IPS DF 4.7 (cell line): ENCODE measurements around the gene ATG13.
"Not testable (repeated sequence)": the region's sequence is repeated elsewhere in the genome, so short reads cannot be mapped to it uniquely, and the experiment has no call there.

Experiments used
- DNase-seq: peaks from one replicate; pipeline ENCODE4 v3.0.0-alpha.2; 2013; ENCODE audit warnings: low spot score; ENCODE audit errors: extremely low read depth

ATG13 gene

DNA sequence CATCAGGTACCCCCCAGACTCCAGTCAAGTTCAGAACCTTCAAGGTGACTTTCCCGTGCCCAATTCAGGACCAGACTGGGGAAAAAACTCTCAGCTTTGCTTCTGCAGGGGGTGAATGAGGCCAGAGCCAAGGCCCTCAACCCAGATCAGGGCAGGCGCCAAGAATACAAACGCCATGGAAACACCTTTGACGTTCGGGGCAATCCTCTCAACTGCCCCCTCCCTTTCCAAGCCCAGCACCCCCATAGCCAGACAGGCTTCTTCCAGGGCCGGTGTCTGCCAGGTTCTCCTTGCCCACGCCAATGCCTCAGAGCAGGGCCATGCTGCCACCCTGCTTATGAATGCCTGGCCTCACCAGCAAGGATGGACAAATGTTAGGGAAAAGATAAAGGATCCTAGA is 77.3 kb downstream of the ATG13 start:
- DNase-seq, result no peak

DNA sequence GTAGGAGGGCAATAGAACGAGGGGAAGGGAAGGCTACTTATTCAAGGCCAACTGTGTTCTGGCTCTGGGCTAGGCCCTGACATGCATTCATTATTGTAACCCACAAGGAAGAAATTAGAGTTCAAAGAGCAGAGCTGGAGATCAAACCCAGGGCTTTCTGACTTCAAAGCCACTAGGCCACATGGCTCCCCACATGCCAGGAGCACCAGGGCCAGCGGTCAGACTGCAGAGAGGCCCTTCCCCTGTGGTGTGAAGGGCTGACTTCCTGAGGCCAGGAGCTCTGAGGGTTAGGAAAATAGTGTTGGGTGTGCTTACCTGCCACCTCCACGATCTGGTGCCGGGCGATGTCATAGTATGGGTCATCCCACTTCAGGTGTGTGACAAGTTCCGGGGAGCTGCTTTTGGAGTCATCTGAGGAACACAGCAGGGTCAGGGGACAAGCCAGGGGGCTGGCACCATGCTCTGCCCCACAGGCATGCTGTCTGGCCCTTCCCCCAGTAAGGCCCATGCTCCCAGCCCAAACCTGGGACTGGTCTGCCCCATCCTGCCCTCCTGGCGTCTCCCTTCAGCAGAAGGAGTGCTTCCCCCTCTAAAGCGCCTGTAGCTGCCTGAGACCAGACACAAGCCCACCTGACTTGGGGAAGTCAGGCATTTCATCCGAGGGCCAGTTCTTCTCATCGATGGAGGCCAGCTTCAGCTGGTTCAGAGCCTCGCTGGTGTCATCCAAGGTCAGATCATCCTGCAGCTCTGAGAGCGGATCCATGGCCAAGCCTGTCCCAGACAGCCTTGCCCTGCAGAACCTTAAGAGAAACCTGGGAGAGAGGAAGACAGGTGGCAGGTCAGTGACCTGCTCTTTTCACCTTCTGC is 78.2 kb downstream of the ATG13 start:
- no peak for DNase-seq

DNA sequence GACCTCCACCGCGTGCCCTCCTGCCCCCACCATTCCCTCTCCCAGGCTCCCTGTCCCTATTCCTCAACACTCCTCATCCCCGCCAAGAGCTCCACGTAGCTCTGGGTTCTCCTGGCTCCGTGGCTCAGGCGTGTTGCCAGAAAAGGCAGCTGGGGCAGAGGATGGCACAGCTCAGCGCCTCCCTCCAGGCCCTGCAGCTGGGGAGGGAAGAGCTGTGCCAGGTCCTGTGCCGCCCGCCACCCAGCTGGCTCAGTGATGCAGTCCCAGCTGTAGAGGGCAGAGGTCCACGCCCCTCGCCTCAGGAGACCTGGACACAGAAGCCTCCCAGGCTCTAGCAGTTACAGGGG is 78.8 kb downstream of the ATG13 start:
- DNase-seq, result no peak

DNA sequence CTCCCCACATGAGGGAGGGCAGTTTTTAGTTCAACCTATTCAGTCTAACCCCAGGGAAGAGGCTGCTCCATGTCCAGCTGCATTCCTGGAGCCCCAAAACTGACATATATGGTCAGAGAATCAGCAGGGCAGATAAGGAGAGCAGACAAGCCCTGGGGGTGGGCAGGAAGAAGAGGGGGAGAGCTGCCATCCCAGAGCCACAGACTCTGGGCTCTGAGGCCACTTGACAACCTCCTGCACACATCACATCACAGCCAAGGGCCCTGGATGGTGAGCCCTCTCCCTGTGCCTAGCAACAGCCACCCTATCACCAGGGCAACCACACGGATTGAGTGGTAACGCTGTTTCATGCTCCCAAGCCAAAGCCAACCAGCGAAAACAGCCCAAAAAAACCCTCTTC is 80.0 kb downstream of the ATG13 start:
- no peak for DNase-seq

DNA sequence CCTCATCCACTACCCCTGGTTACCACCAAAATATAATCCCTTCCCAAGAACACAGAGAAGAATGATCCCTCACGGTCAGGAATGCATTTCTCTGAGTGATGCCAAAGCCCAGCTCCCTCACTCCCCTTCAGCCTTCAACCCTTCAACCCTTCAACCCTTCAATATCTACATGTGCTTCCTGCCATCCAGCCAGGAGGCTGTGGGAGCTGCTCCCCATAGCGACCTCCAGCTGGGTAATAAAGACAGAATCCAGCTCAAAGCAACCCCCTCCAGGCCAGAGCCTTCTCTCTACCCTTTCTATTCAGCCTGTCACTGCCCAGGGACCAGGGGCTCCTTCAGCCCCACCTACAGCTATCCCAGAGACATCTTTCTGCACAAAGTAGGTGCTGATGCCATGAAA is 80.4 kb downstream of the ATG13 start:
- no peak for DNase-seq

DNA sequence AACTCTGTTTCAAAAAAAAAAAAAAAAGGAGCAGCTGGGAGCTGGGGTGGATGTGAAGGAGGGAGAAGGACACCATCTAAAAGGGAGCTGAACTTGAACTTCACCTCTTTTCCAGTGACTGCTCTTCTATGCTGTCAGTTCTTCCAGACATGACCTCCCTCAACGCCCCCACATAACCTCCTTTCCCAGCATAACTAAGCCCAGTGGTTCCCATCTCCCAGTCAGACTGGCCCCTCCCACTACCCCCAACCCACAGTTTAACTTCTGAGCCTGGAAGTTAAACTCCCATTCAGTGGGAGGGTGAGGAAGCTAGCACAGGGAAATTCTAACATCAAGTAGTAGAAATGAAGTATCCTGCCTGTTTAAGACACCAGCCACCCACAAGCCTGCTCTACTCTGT is 81.2 kb downstream of the ATG13 start:
- no peak for DNase-seq

DNA sequence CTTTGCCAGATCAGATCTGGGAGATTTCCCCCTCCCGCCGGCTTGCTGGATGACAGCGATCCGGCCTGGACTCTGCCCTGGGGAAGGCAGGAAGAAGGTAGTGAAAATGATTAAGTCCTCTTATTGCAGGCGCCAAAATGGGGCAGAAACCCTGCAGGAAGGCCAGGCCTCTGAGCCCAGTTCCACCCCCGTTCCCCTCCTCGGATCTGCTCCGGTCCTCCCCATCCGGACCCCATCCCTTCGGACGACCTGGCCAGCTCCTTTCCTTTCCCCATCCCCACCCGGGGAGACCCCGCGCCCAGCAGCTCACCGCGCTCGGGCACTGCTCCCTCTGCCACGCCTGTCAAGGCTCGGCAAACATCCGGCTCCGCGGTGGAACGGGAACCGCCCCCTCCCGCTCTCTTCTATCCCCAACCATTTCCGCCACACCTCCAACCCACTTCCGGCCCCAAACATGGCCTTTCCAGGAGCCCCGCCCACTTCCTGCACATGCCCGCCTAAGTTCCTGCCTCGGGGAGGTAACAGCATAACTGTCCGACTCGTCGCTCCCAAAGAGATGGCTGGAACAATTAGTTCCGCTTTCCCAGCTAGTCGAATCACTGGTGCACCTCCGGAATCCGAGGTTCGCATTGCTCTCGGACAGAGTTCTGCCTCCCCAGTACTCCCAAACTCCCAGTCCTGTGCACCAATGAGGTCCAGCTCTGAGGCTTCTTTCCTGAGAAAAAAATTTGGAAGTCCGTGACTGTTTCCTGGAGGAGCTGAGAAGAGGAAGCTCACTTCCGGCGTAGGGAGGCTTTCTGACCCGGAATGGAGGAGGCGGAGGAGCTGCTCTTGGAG is 83.1 kb downstream of the ATG13 start, which contains the start of the genes ARHGAP1 and ZNF408:
ARHGAP1 (minus strand) TSS at position 379 of the 837 bp plus-strand sequence. CDS start 4,512 bp downstream, outside the sequence.
ZNF408 (plus strand) TSS at position 791 of the 837 bp plus-strand sequence; CDS start at position 808, 17 bp downstream.
- peak; percentile 93 for DNase-seq

DNA sequence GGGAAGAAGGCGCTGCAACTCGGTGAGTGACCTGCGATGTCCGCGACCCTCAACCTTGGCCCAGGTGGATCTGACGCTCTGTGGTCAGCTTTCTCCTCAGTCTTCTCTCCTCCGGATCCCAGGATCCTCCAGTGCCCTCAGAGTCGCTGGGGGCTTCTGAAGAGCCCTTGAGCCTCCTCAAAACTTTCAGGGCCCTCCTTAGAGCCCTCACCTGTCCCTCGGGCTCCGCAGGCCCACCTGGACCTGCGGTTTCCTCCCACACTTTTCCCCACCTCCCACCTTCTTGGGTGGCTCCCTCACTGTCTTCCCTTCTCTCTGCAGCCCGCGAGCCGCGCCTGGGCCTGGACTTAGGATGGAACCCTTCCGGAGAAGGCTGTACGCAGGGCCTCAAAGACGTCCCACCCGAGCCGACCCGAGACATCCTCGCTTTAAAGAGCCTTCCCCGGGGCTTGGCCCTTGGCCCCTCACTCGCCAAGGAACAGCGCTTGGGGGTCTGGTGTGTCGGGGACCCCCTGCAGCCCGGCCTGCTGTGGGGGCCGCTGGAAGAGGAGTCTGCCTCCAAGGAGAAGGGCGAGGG is 83.8 kb downstream of the ATG13 start:
- no peak for DNase-seq

DNA sequence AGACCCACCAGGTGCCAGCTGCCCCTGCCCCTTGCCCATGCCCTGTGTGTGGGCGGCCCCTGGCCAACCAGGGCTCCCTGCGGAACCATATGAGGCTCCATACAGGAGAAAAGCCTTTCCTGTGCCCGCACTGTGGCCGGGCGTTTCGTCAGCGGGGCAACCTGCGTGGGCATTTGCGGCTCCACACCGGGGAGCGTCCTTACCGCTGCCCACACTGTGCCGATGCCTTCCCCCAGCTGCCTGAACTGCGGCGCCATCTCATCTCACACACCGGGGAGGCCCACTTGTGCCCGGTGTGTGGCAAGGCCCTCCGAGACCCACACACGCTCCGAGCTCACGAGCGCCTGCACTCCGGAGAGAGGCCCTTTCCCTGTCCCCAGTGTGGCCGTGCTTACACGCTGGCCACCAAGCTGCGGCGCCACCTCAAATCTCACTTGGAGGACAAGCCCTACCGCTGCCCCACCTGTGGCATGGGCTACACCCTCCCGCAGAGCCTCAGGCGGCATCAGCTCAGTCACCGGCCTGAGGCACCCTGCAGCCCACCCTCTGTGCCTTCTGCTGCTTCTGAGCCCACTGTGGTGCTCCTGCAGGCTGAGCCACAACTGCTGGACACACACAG is 87.8 kb downstream of the ATG13 start:
- no peak for DNase-seq

DNA sequence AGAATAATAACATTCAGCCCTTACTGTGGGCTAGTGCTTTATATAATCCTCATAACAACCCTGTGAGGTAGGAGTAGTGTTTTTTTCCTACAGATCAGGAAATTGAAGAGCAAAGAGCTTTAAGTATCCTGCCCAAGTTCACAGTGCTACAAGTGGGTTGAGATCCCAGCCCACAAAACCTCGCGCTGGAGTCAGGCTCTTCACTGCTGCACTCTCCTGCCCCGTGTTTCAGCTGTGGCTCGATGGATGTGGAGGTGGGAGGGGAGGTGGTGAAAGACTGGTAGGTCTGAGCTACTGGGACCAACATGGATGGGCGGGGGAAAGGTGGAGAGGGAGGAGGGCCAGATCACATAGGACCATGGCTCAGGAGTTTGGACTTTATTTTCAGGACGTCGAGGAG is 89.5 kb downstream of the ATG13 start:
- no peak for DNase-seq

DNA sequence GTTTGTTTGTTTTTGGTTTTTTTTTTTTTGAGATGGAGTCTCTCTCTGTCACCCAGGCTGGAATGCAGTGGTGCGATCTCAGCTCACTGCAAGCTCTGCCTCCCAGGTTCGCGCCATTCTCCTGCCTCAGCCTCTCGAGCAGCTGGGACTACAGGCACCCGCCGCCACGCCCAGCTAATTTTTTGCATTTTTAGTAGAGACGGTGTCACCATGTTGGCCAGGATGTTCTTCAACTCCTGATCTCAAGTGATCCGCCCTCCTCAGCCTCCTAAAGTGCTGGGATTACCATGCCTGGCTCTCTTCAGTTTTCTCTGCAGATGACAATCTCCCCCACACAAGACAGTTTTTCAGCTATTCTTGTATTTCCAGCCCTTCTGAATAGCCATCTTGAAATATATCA is 92.0 kb downstream of the ATG13 start:
- DNase-seq, result not testable (repeated sequence)

DNA sequence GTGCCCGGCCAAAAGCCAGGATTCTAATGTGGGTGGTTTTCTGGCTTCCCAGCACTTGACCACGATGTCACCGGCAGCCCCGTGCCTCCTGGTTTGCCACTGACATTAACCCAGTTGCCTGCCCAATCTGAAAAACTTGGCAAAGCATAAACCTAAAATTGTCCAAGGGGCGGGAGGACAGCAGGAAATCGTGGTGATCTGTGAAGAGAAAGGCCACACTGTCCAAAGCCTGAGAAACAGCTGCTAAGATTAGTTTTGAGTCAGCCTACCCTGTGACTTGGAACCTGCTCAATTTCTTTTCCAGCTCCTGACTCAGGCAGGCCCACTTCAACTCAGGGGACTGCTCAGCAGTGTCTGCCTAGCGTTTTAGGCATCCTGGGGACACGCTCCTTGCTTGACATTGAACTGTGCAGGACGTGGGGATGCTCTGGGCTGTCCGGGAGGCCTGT is 93.5 kb downstream of the ATG13 start:
- no peak for DNase-seq

DNA sequence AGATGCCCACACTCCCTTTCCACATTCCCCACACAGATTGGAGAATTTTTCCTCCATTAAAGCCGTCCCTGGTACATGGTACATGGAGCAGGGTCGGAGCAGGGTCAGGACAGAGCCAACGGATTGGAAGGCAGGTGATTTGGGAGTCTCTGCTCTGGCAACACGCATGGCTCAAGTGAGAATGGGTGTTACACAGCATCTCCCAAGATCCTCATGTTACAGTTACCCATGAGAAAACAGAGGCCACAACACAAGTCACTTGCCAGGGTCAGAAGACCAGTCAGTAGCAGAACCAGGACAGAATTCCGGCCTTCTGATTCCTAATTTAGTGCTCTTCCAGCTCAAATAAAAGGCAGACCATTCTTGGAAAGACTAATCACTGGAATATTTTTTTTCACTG is 94.0 kb downstream of the ATG13 start:
- no peak for DNase-seq

DNA sequence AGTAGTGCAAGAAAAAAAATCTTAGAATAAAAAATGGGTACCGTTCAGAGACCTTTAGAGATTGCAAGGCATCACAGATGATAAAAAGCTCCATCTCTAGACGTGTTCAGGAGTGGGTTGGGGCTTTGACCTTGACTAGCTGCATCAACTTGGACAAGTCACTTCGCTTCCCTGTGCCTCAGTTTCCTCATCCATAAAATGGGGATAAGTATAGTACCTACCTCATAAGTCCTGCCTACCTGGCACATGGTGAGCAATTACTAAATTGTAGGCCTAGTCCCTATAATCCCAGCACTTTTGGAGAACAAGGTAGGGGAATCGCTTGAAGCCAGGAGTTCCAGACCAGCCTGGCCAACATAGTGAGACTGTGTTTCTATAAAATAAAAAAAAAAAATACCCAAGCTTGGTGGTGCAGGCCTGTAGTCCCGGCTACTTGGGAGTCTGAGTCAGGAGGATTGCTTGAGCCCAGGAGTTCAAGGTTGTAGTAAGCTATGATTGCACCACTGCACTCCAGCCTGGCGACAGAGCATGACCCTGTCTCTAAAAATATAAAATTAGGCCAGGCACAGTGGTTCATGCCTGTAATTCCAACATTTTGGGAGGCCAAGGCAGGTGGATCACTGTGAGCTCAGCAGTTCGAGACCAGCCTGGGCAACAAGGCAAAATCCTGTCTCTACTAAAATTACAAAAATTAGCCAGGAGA is 95.7 kb downstream of the ATG13 start:
- DNase-seq, result no peak

DNA sequence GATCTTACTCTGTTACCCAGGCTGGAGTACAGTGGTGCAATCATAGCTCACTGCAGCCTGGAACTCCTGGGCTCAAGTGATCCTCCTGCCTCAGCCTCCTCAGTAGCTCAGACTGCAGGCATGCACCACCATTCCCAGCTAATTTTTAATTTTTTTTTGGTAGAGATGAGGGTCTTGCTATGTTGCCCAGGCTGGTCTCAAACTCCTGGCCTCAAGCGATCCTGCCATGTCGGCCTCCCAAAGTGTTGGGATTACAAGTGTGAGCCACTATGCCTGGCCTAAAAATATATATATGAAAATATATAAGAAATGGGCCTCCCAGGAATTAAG is 100.4 kb downstream of the ATG13 start:
- DNase-seq, result not testable (repeated sequence)

DNA sequence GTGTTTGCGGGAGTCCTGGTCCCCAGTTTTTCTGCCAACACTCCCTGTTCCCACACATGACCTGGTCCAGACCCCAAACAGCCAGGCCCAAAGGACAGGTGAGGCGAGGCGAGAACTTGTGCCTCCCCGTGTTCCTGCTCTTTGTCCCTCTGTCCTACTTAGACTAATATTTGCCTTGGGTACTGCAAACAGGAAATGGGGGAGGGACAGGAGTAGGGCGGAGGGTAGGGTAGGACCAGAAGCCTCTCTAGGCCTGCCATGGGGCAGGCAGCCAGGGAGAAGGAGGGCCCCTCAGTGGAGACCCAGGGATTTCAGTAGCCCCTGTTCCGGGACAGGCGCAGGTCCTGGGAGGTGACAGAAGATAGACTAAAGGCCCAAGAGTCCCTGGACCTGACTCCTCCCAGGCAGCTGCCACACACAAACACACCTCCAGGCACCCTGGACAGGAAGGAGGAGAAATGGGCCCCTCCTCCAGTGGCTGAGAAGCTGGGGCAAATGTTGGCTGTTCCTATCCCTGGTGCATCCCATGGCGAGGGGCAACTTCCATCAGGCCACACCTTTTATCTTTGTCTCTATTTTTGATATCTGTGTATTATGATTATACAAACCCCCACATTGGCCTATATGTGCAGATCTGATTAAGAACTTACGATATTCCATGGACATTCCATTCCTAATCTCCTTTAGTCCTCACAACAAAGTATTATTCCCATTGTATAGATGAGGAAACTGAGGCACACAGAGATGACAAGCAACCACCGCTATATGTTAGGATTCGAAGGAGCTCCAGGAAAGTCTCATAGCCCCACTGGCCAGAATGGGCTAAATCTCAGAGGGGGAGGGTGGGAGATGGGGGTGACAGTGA is 101.0 kb downstream of the ATG13 start:
- no peak for DNase-seq

DNA sequence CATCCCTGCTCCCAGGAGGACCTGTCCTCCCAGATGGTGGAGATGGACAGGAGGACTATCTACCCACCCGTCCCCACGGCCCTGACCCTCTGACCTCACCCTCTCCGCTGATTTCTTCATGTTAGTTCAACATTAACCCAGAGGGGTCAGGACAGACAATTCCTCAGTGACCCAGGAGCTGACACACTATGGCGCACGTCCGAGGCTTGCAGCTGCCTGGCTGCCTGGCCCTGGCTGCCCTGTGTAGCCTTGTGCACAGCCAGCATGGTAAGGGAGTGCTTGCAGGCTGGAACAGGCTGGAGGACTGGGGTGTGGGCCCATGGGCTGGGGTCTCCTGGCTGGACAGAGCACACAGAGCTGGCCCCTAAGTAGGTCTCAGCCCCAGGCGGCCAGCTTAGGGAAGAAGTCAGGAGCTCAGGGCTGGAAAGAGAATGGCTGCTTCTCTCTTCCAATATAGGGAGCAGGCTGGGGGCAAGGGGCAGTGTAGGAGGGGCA is 101.7 kb downstream of the ATG13 start, which contains the start of gene F2:
F2 (plus strand) TSS at position 166 of the 495 bp plus-strand sequence; CDS start at position 189, 23 bp downstream.
- DNase-seq, result no peak

DNA sequence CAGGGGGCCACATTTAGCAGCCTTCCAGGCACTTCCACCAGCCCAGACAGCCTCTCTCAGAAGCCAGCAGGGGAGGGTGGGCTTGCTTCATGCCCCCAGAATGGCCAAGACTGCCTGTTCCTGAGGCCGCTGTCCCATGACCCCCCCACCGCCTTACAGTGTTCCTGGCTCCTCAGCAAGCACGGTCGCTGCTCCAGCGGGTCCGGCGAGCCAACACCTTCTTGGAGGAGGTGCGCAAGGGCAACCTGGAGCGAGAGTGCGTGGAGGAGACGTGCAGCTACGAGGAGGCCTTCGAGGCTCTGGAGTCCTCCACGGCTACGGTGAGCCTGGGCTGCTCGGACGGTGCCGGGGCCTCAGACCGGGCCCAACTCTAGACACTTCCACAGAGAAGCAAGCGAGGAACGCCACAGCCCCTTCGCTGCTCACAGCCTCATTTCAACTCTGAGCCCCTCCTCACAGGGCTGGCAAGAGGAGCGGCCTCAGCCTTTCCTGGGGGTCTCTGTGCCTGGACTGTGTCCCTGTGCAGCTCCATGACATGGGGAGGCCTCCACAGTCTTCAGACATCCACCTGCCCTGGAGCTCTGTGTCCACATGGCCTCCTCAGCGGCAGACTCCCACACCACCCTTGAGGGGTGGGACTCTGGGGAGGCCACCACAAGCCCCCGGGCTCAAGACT is 102.3 kb downstream of the ATG13 start:
- DNase-seq, result no peak

DNA sequence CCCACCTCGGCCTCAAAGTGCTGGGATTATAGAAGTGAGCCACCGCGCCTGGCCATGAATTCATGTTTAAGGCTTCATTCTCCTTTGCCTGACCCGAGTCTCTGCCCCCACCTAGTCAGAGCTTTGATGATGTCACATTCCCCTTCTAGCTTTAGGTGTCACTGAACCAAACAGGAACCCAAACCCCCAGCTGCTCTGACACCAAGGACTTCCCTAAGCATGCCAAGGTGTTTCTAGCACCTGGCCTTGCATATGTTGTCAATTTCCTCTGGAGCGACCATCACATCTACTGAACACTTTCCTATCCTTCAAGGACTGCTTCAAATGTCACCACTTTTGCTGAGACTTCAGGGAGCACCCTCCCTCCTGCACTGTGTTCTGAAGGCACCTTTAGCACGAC is 103.9 kb downstream of the ATG13 start:
- no peak for DNase-seq
